Stimulated activated CD4-positive, alpha-beta T cell treated with anti-CD3 and anti-CD28 coated beads, Interleukin-4, amount 100 ng/mL, for 24 hours (primary cell): ENCODE measurements around the gene GLOD4.
"Not testable (repeated sequence)": the region's sequence is repeated elsewhere in the genome, so short reads cannot be mapped to it uniquely, and the experiment has no call there.

ENCODE experiments used
- DNase-seq: peaks from one replicate; pipeline ENCODE4 v3.0.0-alpha.2; 2020

Gene GLOD4

GRCh38 chr17:801660-802059, 19.6 kb upstream of the GLOD4 start:
- DNase-seq = no peak

GRCh38 chr17:800446-801242, 18.6 kb upstream of the GLOD4 start:
- no peak for DNase-seq

- no peak for DNase-seq
These were observed 17.2 kb upstream of the GLOD4 start for GRCh38 chr17:799261-799660.

- no peak for DNase-seq
These were observed 16.2 kb upstream of the GLOD4 start for GRCh38 chr17:798246-798645.

GRCh38 chr17:797236-797840, 15.3 kb upstream of the GLOD4 start:
- DNase-seq = no peak

GRCh38 chr17:796609-797008, 14.5 kb upstream of the GLOD4 start:
- no peak for DNase-seq

- DNase-seq = no peak
These were observed 13.6 kb upstream of the GLOD4 start for GRCh38 chr17:795721-796120.

GRCh38 chr17:795276-795675, 13.2 kb upstream of the GLOD4 start:
- DNase-seq = no peak

- DNase-seq = peak; percentile 45
These were observed 12.8 kb upstream of the GLOD4 start for GRCh38 chr17:794876-795275.

GRCh38 chr17:792277-792676, 10.2 kb upstream of the GLOD4 start:
- no peak for DNase-seq

- no peak for DNase-seq
These were observed 9.7 kb upstream of the GLOD4 start for GRCh38 chr17:791829-792228.

- not testable (repeated sequence) for DNase-seq
These were observed 8.8 kb upstream of the GLOD4 start for GRCh38 chr17:790874-791247.

GRCh38 chr17:789931-790873, 8.1 kb upstream of the GLOD4 start:
- not testable (repeated sequence) for DNase-seq

- no peak for DNase-seq
These were observed 7.2 kb upstream of the GLOD4 start for GRCh38 chr17:789160-789840.

GRCh38 chr17:788551-788950, 6.5 kb upstream of the GLOD4 start:
- DNase-seq = no peak

GRCh38 chr17:787641-788221, 5.7 kb upstream of the GLOD4 start:
- DNase-seq = no peak

GRCh38 chr17:785901-786300, 3.8 kb upstream of the GLOD4 start:
- DNase-seq = not testable (repeated sequence)

GRCh38 chr17:784143-784542, 2.1 kb upstream of the GLOD4 start:
- no peak for DNase-seq

- no peak for DNase-seq
These were observed 4.0 kb downstream of the GLOD4 start for GRCh38 chr17:778096-778495.

GRCh38 chr17:774313-774584, 7.8 kb downstream of the GLOD4 start:
- DNase-seq = no peak

GRCh38 chr17:773467-774312, 8.4 kb downstream of the GLOD4 start:
- DNase-seq = no peak

- DNase-seq = no peak
These were observed 9.1 kb downstream of the GLOD4 start for GRCh38 chr17:773016-773415.
